Neural crest cell (in vitro differentiated cells): Measurements from ENCODE around the gene CUBN. TPM values are rescaled to one million over a fixed set of nuclear protein-coding genes. Genes with fewer than 3 reads are reported as not detected.

Source experiments
- DNase-seq: peaks from one replicate; pipeline ENCODE4 v3.0.0; 2021; ENCODE audit warnings: low read depth, mixed read lengths, low spot score
- H3K27ac Mint-ChIP-seq: one replicate; pipeline ENCODE4 v1.8.0; 2021; ENCODE audit warnings: mild to moderate bottlenecking, mixed read lengths; ENCODE audit not compliant: unreplicated experiment
- H3K27me3 Mint-ChIP-seq: 2 replicates; pipeline ENCODE4 v1.8.0; 2021; ENCODE audit warnings: low read depth, mild to moderate bottlenecking, mixed read lengths
- H3K36me3 Mint-ChIP-seq: 2 replicates; pipeline ENCODE4 v1.8.0; 2021; ENCODE audit warnings: low read depth, mild to moderate bottlenecking, mixed read lengths
- H3K4me1 Mint-ChIP-seq: 2 replicates; pipeline ENCODE4 v1.8.0; 2021; ENCODE audit warnings: mixed read lengths
- H3K4me3 Mint-ChIP-seq: one replicate; pipeline ENCODE4 v1.8.0; 2021; ENCODE audit warnings: mild to moderate bottlenecking, mixed read lengths
- H3K9me3 Mint-ChIP-seq: 2 replicates; pipeline ENCODE4 v1.8.0; 2021; ENCODE audit warnings: mixed read lengths
- CTCF ChIP-seq: fragments of 200-600 bp; sonication (generic); conservative IDR thresholded peaks from 2 replicates; pipeline ENCODE4 v1.5.0; 2021; ENCODE audit warnings: antibody characterized with exemption, mild to moderate bottlenecking
- total RNA-seq: library from RNA; stranded (reverse); gene quantifications from 2 replicates; pipeline ENCODE4 v1.2.1, GENCODE V29; 2021

Gene CUBN
- total RNA-seq, 1 donor from 2014 or later = 2.2 TPM

- Mint-ChIP-seq H3K27ac (no peak overlapping the region), H3K27me3 (no peaks in the 10 kb centered on the region), H3K4me3 (peak overlapping the region; percentile 28)
Observed at GRCh38 chr10:17026686-17027485, 102.7 kb downstream of the CUBN start.

GRCh38 chr10:17025444-17026295 lies 103.9 kb downstream of the CUBN start:
- no peak for TF ChIP-seq CTCF
- peak; percentile 41 for DNase-seq
- H3K36me3 Mint-ChIP-seq = no peaks in the 10 kb centered on the region
- no peaks in the 10 kb centered on the region for H3K27me3 Mint-ChIP-seq
- peaks cover 76% of the 10 kb centered on the region for H3K4me1 Mint-ChIP-seq
- peak overlapping the region; percentile 92 for H3K27ac Mint-ChIP-seq
- H3K4me3 Mint-ChIP-seq = peak overlapping the region; percentile 35
- no peaks in the 10 kb centered on the region for H3K9me3 Mint-ChIP-seq

More at GRCh38 chr10:17026686-17027485, 102.7 kb downstream of the CUBN start:
- Mint-ChIP-seq H3K4me1 (peaks cover 75% of the 10 kb centered on the region), H3K9me3 (no peaks in the 10 kb centered on the region), H3K36me3 (no peaks in the 10 kb centered on the region)
- TF ChIP-seq CTCF = no peak
- DNase-seq = no peak

GRCh38 chr10:17024461-17024860 lies 105.2 kb downstream of the CUBN start:
- Mint-ChIP-seq H3K36me3 (peaks cover 3% of the 10 kb centered on the region), H3K4me3 (no peak overlapping the region), H3K4me1 (peaks cover 72% of the 10 kb centered on the region), H3K27me3 (no peaks in the 10 kb centered on the region), H3K27ac (no peak overlapping the region), H3K9me3 (peaks cover 3% of the 10 kb centered on the region)
- TF ChIP-seq CTCF = no peak
- DNase-seq = no peak

GRCh38 chr10:17023386-17024298 lies 106.0 kb downstream of the CUBN start:
- Mint-ChIP-seq H3K36me3 (peaks cover 8% of the 10 kb centered on the region), H3K27ac (peak overlapping the region; percentile 97), H3K9me3 (peaks cover 8% of the 10 kb centered on the region), H3K4me3 (peak overlapping the region; percentile 62), H3K27me3 (no peaks in the 10 kb centered on the region), H3K4me1 (peaks cover 64% of the 10 kb centered on the region)
- DNase-seq = no peak
- TF ChIP-seq CTCF = no peak

GRCh38 chr10:17022896-17023295 lies 106.7 kb downstream of the CUBN start:
- TF ChIP-seq CTCF = no peak
- H3K4me1 Mint-ChIP-seq = peaks cover 57% of the 10 kb centered on the region
- H3K27me3 Mint-ChIP-seq = no peaks in the 10 kb centered on the region
- H3K9me3 Mint-ChIP-seq = peaks cover 8% of the 10 kb centered on the region
- H3K36me3 Mint-ChIP-seq = peaks cover 12% of the 10 kb centered on the region
- H3K4me3 Mint-ChIP-seq = peak overlapping the region; percentile 36
- DNase-seq = no peak
- H3K27ac Mint-ChIP-seq = peak overlapping the region; percentile 73
